ENCODE measurements around the gene CXCL5. TPM values are rescaled to one million over a fixed set of nuclear protein-coding genes. Genes with fewer than 3 reads are reported as not detected.

CXCL5 gene
- total RNA-seq, 1 donor from 2014 or later = 0.61 TPM

DNA sequence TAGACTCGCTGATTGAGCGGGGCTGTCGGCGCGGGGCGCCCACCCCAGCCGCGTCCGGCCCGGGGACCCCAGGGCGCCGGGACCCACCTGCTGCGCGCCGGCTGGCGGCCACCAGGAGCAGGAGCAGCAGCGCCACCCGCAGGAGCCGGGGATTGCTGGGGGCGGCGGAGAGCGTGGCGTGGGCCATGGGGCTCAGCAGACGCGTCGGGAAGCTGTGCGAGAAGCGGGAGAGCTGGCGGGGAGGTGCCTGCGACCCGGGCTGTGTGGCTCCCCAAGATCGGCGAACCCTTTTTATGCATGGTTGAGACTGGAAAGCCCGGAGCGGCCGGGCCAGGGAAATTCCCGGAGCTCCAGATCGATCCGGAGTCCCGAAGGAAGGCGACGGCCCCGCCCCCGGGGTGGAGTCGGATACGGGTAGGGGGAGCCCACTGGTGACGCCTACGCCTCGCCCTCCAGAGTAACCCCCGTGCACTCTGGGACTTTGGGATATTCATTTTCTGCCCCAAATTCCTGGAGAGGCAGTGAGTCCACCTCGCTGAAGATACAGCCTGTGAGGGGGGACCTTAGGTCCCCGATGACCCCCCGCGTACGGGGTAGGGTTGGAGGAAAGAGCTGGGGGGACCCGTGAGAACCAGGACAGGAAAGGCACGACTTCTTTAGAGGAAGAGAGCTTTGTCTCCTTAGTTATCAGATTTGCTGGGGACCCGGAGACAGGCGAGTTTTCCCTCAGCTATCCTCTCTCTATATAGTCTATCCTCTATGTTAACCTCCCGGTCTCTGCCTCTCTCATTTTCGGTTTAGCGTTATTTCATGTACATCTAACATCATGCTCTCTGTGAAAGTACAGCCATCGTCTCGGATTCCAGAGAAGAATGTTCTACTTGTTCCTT is 40.2 kb upstream of the CXCL5 start, which contains the start of gene CXCL3:
Gene CXCL3, minus strand, starts transcription at position 265 of the 890 bp plus-strand sequence. Its CDS starts 78 bp downstream, at position 187.
- Histone ChIP-seq H3K9ac (ENCODE audit: low read length) (peak within 1 kb of the TSS; percentile 88), H3K4me1 (ENCODE audit: insufficient read depth, low read length) (peaks cover 4% of the 10 kb centered on the region), H3K27me3 (ENCODE audit: insufficient read depth, low read length) (peaks cover 3% of the 10 kb centered on the region), H3K79me2 (ENCODE audit: insufficient read depth, low read length) (no peaks in the 10 kb centered on the region), H3K27ac (ENCODE audit: low read depth, low read length) (peak within 1 kb of the TSS; percentile 48), H3K9me3 (ENCODE audit: insufficient read depth, low read depth, low read length) (no peaks in the 10 kb centered on the region), H3K36me3 (ENCODE audit: insufficient read depth, low read length) (no peaks in the 10 kb centered on the region), H4K20me1 (ENCODE audit: insufficient read depth, low read length) (no peaks in the 10 kb centered on the region), H3K4me3 (ENCODE audit: insufficient read depth, low read depth, low read length) (peak within 1 kb of the TSS; percentile 78), H3K4me2 (ENCODE audit: low read length) (peak within 1 kb of the TSS; percentile 96), H2AFZ (ENCODE audit: low read depth, low read length) (peak within 1 kb of the TSS; percentile 64)
- H3K4me3 Mint-ChIP-seq (ENCODE audit: unreplicated experiment) = peak within 1 kb of the TSS; percentile 90
- no peaks in the 10 kb centered on the region for H3K4me1 Mint-ChIP-seq (ENCODE audit: low read depth, unreplicated experiment)
- H3K36me3 Mint-ChIP-seq (ENCODE audit: low read depth, unreplicated experiment) = no peaks in the 10 kb centered on the region
- H3K27me3 Mint-ChIP-seq (ENCODE audit: low read depth, unreplicated experiment) = no peaks in the 10 kb centered on the region
- no peaks in the 10 kb centered on the region for H3K9me3 Mint-ChIP-seq (ENCODE audit: unreplicated experiment)
- no peak for DNase-seq (ENCODE audit: low read depth)
- TF ChIP-seq, protein P1, sequence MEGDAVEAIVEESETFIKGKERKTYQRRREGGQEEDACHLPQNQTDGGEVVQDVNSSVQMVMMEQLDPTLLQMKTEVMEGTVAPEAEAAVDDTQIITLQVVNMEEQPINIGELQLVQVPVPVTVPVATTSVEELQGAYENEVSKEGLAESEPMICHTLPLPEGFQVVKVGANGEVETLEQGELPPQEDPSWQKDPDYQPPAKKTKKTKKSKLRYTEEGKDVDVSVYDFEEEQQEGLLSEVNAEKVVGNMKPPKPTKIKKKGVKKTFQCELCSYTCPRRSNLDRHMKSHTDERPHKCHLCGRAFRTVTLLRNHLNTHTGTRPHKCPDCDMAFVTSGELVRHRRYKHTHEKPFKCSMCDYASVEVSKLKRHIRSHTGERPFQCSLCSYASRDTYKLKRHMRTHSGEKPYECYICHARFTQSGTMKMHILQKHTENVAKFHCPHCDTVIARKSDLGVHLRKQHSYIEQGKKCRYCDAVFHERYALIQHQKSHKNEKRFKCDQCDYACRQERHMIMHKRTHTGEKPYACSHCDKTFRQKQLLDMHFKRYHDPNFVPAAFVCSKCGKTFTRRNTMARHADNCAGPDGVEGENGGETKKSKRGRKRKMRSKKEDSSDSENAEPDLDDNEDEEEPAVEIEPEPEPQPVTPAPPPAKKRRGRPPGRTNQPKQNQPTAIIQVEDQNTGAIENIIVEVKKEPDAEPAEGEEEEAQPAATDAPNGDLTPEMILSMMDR (IDR thresholded peaks at IDR 0.05; ENCODE audit: insufficient read depth, low read depth, low read length) = no peak
- TF ChIP-seq EZH2 (IDR thresholded peaks at IDR 0.05; ENCODE audit: insufficient read depth, low read length) = no peak
- peak; percentile 49 for FAIRE-seq
- peak within 1 kb of the TSS; percentile 59 for H3K27ac Mint-ChIP-seq (ENCODE audit: unreplicated experiment)

DNA sequence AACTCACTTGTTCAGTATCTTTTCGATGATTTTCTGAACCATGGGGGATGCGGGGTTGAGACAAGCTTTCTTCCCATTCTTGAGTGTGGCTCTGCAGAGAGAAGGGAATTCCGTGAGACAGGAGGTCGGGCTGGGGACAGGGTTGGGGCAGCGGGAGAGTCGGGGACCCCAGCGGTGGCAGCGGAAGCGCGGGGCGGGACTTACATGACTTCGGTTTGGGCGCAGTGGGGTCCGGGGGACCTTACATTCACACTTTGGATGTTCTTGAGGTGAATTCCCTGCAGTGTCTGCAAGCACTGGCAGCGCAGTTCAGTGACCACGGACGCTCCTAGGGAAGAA is 39.6 kb upstream of the CXCL5 start:
- Histone ChIP-seq H3K4me3 (ENCODE audit: insufficient read depth, low read depth, low read length) (peak overlapping the region; percentile 78), H3K79me2 (ENCODE audit: insufficient read depth, low read length) (no peaks in the 10 kb centered on the region), H3K9ac (ENCODE audit: low read length) (peak overlapping the region; percentile 88), H3K36me3 (ENCODE audit: insufficient read depth, low read length) (no peaks in the 10 kb centered on the region), H3K4me2 (ENCODE audit: low read length) (peak overlapping the region; percentile 96), H2AFZ (ENCODE audit: low read depth, low read length) (peak overlapping the region; percentile 64), H4K20me1 (ENCODE audit: insufficient read depth, low read length) (no peaks in the 10 kb centered on the region), H3K4me1 (ENCODE audit: insufficient read depth, low read length) (peaks cover 4% of the 10 kb centered on the region), H3K9me3 (ENCODE audit: insufficient read depth, low read depth, low read length) (no peaks in the 10 kb centered on the region), H3K27me3 (ENCODE audit: insufficient read depth, low read length) (peaks cover 3% of the 10 kb centered on the region), H3K27ac (ENCODE audit: low read depth, low read length) (no peak overlapping the region)
- Mint-ChIP-seq H3K27ac (ENCODE audit: unreplicated experiment) (peak overlapping the region; percentile 59), H3K4me1 (ENCODE audit: low read depth, unreplicated experiment) (no peaks in the 10 kb centered on the region), H3K27me3 (ENCODE audit: low read depth, unreplicated experiment) (no peaks in the 10 kb centered on the region), H3K9me3 (ENCODE audit: unreplicated experiment) (no peaks in the 10 kb centered on the region), H3K4me3 (ENCODE audit: unreplicated experiment) (peak overlapping the region; percentile 90), H3K36me3 (ENCODE audit: low read depth, unreplicated experiment) (no peaks in the 10 kb centered on the region)
- DNase-seq (ENCODE audit: low read depth) (no peak), FAIRE-seq (no peak)
- TF ChIP-seq EZH2 (IDR thresholded peaks at IDR 0.05; ENCODE audit: insufficient read depth, low read length) = no peak
- TF ChIP-seq, protein P1 (IDR thresholded peaks at IDR 0.05; ENCODE audit: insufficient read depth, low read depth, low read length) = no peak
